ELR (cell line): ENCODE data around the gene MAD1L1.
"Not testable (repeated sequence)": the region's sequence is repeated elsewhere in the genome, so short reads cannot be mapped to it uniquely, and the experiment has no call there.

Experiments
- DNase-seq: peaks from one replicate; pipeline ENCODE4 v3.0.0-alpha.2; 2015; ENCODE audit warnings: low read depth

The MAD1L1 gene

GRCh38 chr7:2044311-2044882 lies 188.3 kb downstream of the MAD1L1 start:
- no peak for DNase-seq

GRCh38 chr7:2043316-2044039 lies 189.3 kb downstream of the MAD1L1 start:
- DNase-seq = no peak

- DNase-seq = no peak
Observed at GRCh38 chr7:2042650-2043049, 190.1 kb downstream of the MAD1L1 start.

- no peak for DNase-seq
Observed at GRCh38 chr7:2041496-2042367, 191.0 kb downstream of the MAD1L1 start.

DNA sequence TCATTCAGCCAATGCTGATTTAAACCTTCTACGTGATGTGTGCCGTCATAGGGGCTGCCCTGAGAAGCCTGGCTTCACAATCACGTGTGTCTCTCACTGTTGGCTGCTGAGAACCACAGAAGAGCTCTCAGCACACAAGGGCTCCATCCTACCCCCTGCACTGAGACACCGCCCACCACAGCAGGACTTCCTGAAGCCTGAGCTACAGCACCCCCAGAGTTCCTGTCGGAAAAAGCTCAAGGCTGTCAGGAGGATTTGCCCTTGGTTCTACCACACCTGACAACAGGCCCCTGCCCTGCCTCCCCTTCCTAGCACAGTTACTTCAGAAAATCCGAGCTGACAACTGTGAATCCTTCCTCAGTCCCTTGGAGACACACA lies 191.9 kb downstream of the MAD1L1 start:
- DNase-seq = no peak

DNA sequence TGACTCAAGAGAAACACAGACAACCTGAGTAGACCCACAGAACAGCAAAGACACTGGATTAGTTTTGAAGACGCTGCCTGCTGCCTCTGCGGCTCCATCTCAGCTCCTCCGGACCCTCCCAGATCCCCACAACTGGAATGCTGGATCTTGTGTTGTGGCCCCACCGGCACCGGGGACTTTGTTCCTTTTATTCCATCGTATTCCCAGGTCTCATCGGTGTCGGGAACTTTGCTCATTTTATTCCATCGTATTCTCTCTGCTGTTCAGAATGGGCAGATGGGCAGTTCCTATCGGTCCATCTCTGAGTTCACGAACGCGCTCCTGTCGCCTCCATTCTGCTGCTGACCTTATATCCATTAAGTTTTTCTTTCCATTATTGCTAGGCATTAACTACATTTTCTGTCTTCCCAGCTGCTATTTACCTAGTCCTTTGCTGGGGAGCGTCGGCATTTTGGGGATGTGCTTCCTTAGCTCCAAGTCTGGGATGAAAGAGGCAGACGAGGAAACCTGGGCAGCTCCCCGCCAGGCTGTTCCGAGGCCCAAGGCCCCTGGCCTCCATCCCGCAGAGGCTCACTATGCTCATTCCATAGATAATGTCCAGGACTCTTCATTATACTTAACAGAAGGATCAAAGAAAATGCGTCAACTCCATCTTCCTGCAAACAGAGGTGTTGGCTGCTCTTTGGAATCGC lies 192.4 kb downstream of the MAD1L1 start:
- no peak for DNase-seq

DNA sequence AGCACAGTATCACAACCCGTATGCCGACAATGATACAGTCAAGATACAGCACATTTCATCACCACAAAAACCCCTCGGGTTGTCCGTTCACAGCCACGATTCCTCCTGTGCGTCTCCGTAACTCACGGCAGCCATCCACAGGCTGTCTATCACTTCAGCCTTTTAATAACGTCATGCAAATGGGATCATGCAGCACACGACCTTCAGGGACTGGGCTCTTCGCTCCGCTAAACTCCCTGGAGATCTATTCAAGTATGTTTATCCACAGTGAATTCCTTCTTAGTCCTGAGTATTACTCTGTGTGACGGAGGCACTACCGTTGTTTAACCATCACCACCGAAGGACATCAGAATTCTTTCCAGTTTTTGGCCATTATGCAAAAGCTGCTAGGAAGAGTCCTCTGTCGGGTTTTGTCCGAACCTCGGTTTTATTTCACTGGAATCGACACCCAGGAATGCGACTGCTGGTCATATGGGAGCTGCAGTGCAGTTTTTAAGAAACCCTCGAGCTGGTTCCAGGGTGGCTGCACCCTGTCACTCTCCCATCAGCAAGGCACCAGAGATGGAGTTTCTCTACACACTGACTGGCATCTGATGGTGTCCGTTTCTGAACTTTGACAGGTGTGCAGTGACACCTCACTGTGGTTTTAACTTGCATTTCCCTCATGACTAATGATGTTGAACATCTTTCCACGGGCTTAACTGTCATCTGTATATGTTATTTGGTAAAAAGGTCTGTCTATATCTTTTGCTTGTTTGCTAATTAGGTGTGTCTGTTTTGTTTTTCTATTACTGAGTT lies 193.6 kb downstream of the MAD1L1 start:
- no peak for DNase-seq

GRCh38 chr7:2037808-2038522 lies 194.8 kb downstream of the MAD1L1 start:
- peak; percentile 15 for DNase-seq

- no peak for DNase-seq
Observed at GRCh38 chr7:2037301-2037807, 195.4 kb downstream of the MAD1L1 start.

DNA sequence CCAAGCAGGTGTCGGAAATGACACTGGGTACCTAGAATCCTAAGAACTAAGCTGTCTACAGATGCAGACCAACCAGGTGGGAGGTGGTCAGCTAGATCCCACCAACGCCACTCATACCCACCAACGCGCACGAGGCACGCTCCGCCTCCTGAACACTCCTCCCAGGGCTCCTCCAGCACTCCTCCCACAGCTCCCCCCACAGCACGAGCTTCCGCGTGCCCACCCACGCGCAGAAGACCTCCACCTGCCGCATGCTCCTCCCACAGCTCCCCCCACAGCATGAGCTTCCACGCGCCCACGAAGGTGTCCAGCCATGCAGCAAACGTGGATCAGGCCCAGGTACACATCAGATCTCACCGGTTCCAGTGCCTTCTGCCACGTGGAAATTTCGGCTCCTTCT lies 196.0 kb downstream of the MAD1L1 start:
- no peak for DNase-seq

DNA sequence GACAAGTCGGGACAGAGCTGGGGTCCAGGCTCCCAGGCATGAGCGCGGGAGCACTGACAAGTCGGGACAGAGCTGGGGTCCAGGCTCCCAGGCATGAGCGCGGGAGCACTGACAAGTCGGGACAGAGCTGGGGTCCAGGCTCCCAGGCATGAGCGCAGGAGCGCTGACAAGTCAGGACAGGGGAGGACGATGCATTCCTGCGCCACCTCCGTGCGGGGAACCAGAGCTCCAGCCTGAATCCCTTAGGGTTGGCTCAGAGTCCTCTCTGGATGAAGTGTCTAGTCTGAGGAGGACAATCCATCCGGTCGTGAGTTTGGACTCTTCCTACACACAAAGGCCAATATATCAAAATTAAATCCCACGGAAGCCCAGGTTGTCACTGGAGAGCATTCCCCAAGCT lies 196.5 kb downstream of the MAD1L1 start:
- DNase-seq = not testable (repeated sequence)

DNA sequence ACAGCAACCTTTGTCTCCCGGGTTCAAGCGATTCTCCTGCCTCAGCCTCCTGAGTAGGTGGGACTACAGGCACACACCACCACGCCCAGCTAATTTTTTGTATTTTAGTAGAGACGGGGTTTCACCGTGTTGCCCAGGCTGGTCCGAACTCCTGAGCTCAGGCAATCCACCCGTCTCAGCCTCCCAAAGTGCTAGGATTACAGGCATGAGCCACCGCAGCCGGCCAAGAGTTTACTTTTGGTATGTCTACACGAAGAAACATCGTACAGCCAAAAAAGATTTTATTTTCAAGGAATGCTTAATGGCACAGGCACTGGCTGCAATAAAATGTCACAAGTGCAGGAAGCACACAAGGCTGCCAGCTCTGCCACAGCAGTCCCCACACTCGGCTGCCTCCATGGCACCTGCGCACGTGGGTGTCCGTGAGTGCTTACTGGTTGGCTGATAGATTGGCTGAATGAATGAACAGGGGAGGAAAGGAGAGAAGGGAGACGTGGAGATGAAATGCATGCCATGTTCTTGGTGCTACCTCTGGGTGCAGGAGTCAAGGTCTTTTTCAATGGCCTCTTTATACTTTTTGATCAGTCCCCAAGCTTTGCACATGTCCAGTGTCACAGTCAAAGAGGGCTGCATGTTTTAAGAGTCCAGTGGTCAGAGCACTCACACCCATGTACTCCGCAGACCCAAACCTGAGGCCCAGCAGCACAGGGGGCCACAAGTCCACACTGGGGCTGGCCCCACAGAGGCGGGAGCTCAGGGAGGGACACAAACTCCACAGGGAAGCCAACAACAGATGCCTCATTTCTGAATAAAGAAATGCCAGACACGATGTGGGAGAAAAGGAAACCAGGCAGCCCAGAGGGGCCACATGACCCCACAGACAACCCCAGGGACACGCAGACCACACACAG lies 198.2 kb downstream of the MAD1L1 start:
- no peak for DNase-seq

DNA sequence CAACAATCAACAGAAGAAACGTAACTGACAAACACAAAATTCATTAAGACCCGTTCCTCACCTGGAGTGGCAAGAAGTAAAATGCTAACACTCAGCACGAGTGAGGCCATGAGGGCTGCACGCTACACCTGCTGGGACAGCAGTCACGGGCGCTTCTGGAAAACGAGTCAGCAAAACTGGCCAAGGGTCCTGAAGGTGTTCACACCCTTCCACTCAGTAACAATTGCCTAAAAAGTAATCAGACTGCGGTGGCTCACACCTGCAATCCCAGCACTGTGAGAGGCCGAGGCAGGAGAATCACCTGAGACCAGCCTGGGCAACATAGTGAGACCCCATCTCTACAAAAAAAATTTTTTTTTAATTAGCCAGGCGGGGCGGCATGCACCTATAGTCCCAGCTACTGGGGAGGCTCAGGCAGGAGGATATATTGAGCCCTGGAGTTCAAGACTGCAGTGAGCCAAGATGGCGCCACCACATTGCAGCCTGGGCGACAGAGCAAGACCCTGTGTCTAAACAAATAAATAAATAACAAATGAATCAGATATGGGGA lies 199.1 kb downstream of the MAD1L1 start:
- no peak for DNase-seq

- DNase-seq = no peak
Observed at GRCh38 chr7:2032876-2033407, 199.8 kb downstream of the MAD1L1 start.

GRCh38 chr7:2032030-2032875 lies 200.5 kb downstream of the MAD1L1 start:
- peak; percentile 11 for DNase-seq

GRCh38 chr7:2031451-2031845 lies 201.3 kb downstream of the MAD1L1 start:
- DNase-seq = no peak

GRCh38 chr7:2030475-2031450 lies 202.0 kb downstream of the MAD1L1 start:
- no peak for DNase-seq
